Measurements from ENCODE around the gene FAM107B.
"Not testable (repeated sequence)": the region's sequence is repeated elsewhere in the genome, so short reads cannot be mapped to it uniquely, and the experiment has no call there.

The FAM107B gene

DNA sequence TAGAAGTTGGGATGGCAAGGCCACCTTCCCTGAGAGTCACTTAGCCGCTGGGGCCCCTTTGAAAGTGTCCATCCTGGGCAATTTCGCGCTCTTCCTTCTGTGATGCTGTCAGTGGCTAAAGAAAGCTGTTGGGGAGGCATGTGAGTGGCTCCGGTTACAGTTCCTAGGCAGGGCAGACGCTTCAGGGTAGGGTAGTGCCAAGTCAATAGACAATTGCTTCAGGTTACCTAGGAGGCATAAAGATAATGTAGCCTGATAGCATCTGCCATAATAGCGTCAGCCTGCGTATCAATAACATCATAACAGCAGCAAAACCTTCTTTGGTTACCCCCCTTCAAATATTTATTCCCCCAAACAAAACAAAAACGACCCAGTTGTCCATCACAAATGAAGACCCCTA, at the start of gene FAM107B:
Gene FAM107B, minus strand, starts transcription at position 101 of the 400 bp plus-strand sequence. CDS start 234 bp downstream, outside the sequence.
- DNase-seq: no peak

GRCh38 chr10:14823966-14824365, 49.3 kb upstream of the FAM107B start:
- no peak for DNase-seq

GRCh38 chr10:14822879-14823755, 48.4 kb upstream of the FAM107B start:
- peak; percentile 68 to 78 for DNase-seq

DNA sequence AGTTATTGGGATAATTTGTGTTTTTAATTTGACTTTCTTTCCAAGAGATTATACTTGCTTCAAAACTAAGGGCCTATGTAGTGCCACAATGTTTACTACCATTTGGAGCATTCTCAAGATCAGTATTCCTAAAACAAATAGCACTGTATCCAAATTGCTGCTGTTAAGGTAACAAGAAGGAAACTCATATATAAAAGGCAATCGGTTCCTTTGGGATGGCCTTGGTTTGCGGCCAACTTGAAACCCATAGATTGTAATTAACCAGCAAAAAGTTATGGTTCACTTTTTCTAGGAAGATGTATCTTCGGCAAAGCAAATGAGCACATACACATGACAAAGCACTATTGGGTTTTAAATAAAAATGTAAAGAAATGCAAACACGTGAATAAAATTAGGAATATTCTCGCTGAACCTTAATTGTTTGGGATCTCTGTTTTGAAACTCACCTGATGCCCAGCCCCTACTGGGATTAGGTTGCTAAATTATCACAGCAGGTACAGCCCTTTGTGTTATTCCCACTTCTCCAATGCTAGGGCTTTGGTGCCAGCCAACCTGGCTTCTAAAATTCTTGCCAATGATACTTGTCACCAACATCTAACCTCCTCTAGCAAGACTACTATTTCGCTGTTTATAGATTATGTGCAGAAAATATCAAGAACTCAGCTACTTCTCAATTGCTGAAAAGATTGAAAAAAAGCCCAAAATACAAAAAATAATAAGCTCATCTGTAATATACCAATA, 47.1 kb upstream of the FAM107B start:
- no peak for DNase-seq

GRCh38 chr10:14820775-14821154, 46.1 kb upstream of the FAM107B start:
- no peak for DNase-seq

- no peak for DNase-seq
These were observed 45.5 kb upstream of the FAM107B start for GRCh38 chr10:14820010-14820774.

- DNase-seq: not testable (repeated sequence)
These were observed 42.0 kb upstream of the FAM107B start for GRCh38 chr10:14816717-14817116.

DNA sequence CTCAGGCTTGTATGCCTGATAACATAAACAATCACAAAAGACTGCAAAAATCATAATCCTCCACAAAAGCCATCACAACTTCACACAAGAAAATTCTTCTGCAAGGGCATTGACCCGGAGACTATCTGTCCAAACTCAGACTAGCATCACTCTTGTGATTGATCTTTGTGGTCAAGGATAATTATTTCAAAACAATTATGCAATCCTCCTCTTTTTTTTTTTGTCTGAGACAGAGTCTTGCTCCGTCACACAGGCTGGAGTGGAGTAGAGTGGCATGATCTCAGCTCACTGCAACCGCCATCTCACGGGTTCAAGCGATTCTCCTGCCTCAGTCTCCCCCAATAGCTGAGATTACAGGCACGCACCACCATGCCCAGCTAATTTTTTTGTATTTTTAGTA, 41.0 kb upstream of the FAM107B start:
- DNase-seq: no peak

- DNase-seq: no peak
These were observed 37.6 kb upstream of the FAM107B start for GRCh38 chr10:14812271-14812670.

- no peak for DNase-seq
These were observed 36.6 kb upstream of the FAM107B start for GRCh38 chr10:14810969-14811953.

GRCh38 chr10:14806318-14806717, 31.6 kb upstream of the FAM107B start:
- DNase-seq: no peak

- no peak for DNase-seq
These were observed 29.1 kb upstream of the FAM107B start for GRCh38 chr10:14803827-14804226.

DNA sequence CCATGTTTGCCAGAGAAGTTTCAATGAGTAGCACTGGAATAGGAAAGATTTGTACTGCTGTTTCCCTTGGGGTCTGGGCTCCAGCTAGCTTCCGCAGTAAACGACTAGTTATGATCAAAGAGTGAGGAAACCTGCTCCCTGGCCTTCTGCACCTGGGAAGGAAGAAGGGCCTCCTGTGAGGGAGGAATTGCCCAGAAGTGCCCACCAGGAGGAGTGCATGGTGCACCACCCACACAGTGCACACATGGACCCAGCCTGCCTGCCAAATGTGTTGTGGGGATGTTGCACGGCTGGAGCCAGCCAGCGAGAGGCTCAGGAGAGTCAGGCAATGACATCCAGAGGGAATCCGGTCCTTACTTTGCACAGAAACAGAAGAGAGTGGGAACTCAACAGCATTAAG, 27.0 kb upstream of the FAM107B start:
- no peak for DNase-seq

- DNase-seq: no peak
These were observed 25.7 kb upstream of the FAM107B start for GRCh38 chr10:14800397-14800796.

DNA sequence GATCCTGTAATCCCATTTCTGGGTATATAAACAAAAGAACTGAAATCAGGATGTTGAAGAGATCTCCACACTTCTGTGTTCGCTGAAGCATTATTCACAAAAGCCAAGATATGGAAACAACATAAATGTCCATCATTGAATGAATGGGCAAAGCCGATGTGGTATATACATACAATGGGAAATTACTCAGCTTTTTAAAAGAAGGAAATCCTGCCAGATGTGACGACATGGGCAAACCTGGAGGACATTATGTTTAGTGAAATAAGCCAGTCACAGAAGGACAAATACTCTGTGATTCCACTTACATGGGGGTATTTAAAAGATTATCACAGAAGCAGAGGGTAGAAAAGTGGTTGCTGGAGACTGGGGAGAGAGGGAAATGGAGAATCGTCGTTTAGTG, 23.9 kb upstream of the FAM107B start:
- peak in 1 of 2 experiments; percentile 5 for DNase-seq

- no peak for DNase-seq
These were observed 13.2 kb upstream of the FAM107B start for GRCh38 chr10:14787938-14788337.

DNA sequence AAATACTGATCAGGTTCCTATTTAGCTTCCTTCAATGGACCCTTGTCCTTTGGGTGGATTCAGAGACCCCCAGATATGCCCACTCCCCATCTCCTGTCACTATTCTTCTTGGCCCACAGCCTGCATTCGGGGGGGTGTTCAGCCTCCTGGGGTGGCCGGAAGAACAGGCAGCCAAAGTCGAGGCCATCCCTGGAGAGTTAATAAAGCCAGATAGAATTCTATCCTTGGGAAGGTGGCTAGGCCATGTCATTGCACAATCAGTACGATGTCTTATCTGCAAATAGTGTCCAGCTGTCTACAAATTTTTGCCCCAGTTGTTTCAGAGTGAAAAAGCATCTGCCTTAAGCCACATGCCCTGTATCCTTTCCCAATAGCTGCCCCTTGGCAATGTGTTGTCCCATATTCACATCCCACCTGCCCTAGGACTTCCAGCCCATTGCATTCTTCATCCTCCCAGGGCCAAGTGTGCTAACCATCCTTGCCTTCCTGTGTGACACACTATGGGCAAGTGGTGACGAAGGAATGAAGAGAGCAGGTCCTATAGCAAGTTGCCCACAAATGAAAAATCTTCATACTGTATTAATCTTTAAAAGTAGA, 9.9 kb upstream of the FAM107B start:
- no peak for DNase-seq

DNA sequence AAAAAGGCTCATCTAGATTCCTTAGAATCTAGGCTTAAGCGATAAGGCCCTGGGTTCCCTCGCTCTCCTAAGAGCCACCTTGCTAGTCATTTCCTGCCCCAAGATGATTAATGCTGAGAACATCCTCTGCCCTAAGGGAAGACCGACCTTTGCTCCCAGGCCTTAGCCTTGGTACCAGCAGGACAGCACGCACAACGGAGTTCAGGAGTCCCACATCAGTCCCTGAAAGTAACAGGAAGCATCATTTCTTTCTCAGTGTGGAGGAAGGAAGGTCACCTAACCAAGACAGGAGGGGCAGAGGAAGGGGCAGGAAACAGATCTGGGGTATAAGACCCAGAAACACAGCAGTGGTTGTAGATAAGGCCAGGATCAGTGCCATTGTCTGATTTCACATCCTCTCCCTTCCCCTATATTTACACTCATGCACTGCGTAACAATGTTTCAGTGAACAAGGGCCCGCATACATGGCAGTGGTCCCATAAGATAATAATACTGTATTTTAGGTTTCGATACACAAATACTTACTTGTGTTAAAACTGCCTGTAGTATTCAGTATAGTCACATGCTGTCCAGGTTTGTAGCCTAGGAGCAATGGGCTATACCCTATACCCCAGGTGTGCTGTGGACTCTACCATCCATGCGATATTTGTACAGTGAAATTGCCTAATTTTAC, 8.1 kb upstream of the FAM107B start:
- DNase-seq: no peak

- DNase-seq: no peak
These were observed 7.1 kb upstream of the FAM107B start for GRCh38 chr10:14781763-14782162.

DNA sequence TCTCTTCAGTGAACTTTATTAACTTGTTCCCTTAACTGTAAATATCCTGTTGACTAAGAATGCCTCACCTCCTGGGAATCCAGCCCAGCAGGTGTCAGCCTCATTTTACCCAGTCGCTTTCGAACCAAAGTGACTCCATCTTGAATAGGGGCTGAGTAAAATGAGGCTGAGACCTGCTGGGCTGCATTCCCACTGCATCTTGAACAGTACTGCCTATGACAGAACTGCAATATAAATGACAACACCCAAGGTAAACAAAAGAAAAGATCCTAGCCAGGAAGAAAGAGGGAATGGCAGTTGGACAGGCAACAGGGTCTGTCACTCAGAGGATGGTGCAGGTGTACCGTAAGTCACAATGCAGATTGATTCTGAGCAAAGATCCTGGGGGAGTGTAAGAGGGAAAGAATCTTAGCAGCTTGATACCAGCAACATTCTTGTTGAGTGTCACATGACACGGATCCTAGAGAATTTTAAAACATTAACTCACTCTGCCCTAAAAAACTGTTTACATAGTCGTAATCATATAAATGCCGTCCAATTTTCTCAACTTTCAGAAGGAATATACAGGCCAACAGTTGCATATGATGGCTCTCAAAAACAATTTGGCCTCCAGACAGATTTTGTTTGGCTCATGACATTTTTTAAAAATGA, 4.4 kb upstream of the FAM107B start:
- DNase-seq: no peak

GRCh38 chr10:14776546-14776945, 1.8 kb upstream of the FAM107B start:
- no peak for DNase-seq

Data from AML-193 (cell line).